ENCODE measurements around the gene CCN5. TPM values are rescaled to one million over a fixed set of nuclear protein-coding genes. Genes with fewer than 3 reads are reported as not detected.

CCN5 gene
- polyA plus RNA-seq, 1 experiment, result 0.37 TPM

DNA sequence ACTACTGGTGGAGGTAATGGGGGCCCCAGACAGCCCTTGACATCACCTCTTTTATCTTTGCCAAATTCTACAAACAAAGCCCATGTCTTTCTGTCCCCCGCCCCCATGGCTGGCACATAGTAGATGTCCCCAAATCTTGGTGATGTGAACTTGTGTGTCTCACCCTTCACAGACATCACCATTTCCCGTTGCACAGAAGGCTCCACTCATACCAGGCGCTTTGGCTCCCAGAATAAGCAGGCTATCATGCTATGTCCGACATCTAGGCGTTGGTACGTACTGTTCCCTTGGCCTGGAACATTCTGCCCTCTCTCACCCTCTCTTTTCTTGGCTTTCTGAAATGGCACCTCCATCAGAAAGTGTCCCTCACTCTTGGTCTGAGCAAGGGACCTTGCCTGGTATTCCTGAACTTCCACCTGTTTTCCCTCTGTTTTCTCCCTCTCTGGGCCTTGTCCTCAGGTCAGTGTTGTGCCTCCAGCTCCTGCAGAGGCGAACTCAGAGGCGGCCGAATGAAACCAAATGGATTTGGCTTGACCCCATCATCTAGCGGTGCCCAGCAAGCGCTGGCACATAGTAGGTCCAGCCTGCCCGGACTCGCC, 968 bp upstream of the CCN5 start:
- peaks cover 7% of the 10 kb centered on the region for H3K27me3 ChIP-seq (ENCODE audit: control insufficient read depth, insufficient read depth, low read length)
- POLR2A ChIA-PET, result interaction anchor here (0.6 to 1.6 kb wide), 3 partner anchors 9 to 814 kb away, joined by 3 to 6 read pairs (median 3); no protein-coding TSS in a partner anchor
- TF ChIP-seq CTCF (IDR thresholded peaks at IDR 0.05; ENCODE audit: low read depth, low read length), result no peak
- H3K27ac ChIP-seq (ENCODE audit: low read depth, low read length), result no peak overlapping the region
- H3K9me3 ChIP-seq (ENCODE audit: control insufficient read depth, insufficient read depth, low read length), result no peaks in the 10 kb centered on the region
- no peak overlapping the region for H3K4me3 ChIP-seq (ENCODE audit: low read depth, low read length)
- CTCF ChIA-PET, result no interaction called here
- no peak for DNase-seq (ENCODE audit: low read depth, low spot score)

DNA sequence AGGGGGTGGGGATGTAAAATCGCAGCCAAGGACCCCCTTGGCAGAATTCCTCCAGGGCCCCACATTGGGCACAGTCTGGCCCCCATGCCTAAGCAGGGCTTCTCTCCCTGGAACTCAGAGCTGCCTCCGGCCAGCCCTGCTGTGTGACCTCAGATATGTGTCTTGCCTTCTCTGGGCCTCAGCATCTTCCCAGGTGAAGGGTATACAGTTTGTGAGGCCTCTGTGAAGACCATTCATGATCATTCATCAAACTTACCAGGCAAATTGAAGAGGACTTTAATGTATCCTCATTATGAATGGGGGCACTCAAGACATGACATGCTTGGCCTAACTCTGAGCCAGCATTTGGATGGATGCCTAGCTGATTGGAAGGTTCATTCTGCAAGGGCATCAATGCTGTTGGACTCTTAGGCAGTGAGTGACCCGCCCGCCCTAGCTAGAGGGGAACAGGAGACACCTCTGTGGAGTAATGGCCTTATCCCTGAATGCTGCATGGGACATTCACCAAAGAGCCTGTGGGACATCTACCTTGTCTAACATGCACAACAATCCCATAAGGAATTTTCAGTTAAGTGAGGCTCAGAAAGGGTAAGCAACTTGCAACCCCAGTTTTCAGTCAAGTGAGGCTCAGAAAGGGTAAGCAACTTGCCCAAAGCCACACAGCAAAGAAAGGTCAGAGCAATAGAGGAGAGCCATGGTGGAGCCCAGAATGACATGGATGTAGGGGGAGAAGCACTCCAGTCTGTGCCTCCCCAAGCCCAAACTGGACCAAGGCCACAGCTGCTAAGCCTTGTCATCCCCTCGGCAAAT, 535 bp downstream of the CCN5 start:
- Histone ChIP-seq H3K27me3 (ENCODE audit: control insufficient read depth, insufficient read depth, low read length) (peaks cover 7% of the 10 kb centered on the region), H3K4me3 (ENCODE audit: low read depth, low read length) (no peak overlapping the region), H3K27ac (ENCODE audit: low read depth, low read length) (no peak overlapping the region), H3K9me3 (ENCODE audit: control insufficient read depth, insufficient read depth, low read length) (no peaks in the 10 kb centered on the region)
- no peak for DNase-seq (ENCODE audit: low read depth, low spot score)
- ChIA-PET CTCF (no interaction called here), POLR2A (interaction anchor here (0.7 to 1.6 kb wide), 2 partner anchors 13 to 701 kb away, joined by 3 to 6 read pairs; no protein-coding TSS in a partner anchor)
- TF ChIP-seq CTCF (IDR thresholded peaks at IDR 0.05; ENCODE audit: low read depth, low read length), result no peak

- ChIA-PET POLR2A (no interaction called here), CTCF (interaction anchor here (0.6 to 2.5 kb wide), 3 partner anchors 16 to 349 kb away, joined by 3 to 10 read pairs (median 5); no protein-coding TSS in a partner anchor)
- Histone ChIP-seq H3K27ac (ENCODE audit: low read depth, low read length) (no peak overlapping the region), H3K9me3 (ENCODE audit: control insufficient read depth, insufficient read depth, low read length) (no peaks in the 10 kb centered on the region), H3K27me3 (ENCODE audit: control insufficient read depth, insufficient read depth, low read length) (peaks cover 4% of the 10 kb centered on the region), H3K4me3 (ENCODE audit: low read depth, low read length) (no peak overlapping the region)
- no peak for DNase-seq (ENCODE audit: low read depth, low spot score)
- TF ChIP-seq CTCF (IDR thresholded peaks at IDR 0.05; ENCODE audit: low read depth, low read length), result no peak
Measured at GRCh38 chr20:44716309-44717106, 1.3 kb downstream of the CCN5 start.

DNA sequence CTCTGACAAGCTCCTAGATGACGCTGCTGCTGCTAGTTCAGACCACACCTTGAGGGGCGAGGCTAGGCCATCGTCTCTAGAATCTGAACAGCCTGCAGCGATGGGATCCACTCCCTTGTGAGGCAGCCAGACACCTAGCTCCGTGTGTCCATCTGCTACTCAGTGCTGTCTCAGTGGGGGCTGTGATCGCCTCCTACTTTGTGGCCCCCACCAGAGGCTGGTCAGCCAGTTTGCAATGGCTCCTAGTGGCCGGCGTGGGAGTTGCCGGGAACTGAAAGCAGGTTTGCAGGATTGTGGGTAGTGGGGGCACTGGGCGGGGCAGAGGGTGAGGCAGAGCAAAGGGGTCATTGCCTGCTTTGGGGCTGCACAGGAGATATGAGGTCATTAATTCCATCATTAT, 2.8 kb downstream of the CCN5 start:
- POLR2A ChIA-PET, result interaction anchor here (1.1 kb wide), 1 partner anchor 12 kb away, joined by 3 read pairs; no protein-coding TSS in a partner anchor
- TF ChIP-seq CTCF (IDR thresholded peaks at IDR 0.05; ENCODE audit: low read depth, low read length), result peak; percentile 36
- Histone ChIP-seq H3K9me3 (ENCODE audit: control insufficient read depth, insufficient read depth, low read length) (no peaks in the 10 kb centered on the region), H3K4me3 (ENCODE audit: low read depth, low read length) (no peak overlapping the region), H3K27me3 (ENCODE audit: control insufficient read depth, insufficient read depth, low read length) (peaks cover 2% of the 10 kb centered on the region), H3K27ac (ENCODE audit: low read depth, low read length) (no peak overlapping the region)
- CTCF ChIA-PET, result interaction anchor here (0.9 to 2.5 kb wide), 3 partner anchors 12 to 25 kb away, joined by 3 to 10 read pairs (median 3); no protein-coding TSS in a partner anchor
- no peak for DNase-seq (ENCODE audit: low read depth, low spot score)
